SK-N-SH (cell line): Measurements from ENCODE around the gene MAPK12. TPM values are rescaled to one million over a fixed set of nuclear protein-coding genes. Genes with fewer than 3 reads are reported as not detected.

Source experiments
- CTCF ChIA-PET: fragments of 300-600, 350-600 bp; formaldehyde crosslinking; extraction: SDS; loops from one replicate; lab custom pipeline; 2021; lab: Yijun Ruan, JAX
- POLR2A ChIA-PET: fragments of 350-600 bp; sonication (Branson Sonifier 250); formaldehyde crosslinking; extraction: SDS; loops from one replicate; lab custom pipeline; 2020; ENCODE audit warnings: antibody characterized with exemption, inconsistent platforms; lab: Yijun Ruan, JAX
- DNase-seq: peaks from one replicate; pipeline ENCODE4 v3.0.0; 2012
- H2AFZ ChIP-seq: fragments of 200-600 bp; sonication (generic); 2 replicates; pipeline ENCODE4 v1.8.1; 2016; ENCODE audit warnings: antibody characterized with exemption, mild to moderate bottlenecking, low read depth
- H3F3A ChIP-seq: fragments of 200-600 bp; sonication (generic); replicated peaks from 2 replicates; pipeline ENCODE3; 2016; ENCODE audit warnings: antibody characterized with exemption, mild to moderate bottlenecking; ENCODE audit not compliant: insufficient read depth
- H3K27ac ChIP-seq, 2 experiments: fragments of 200-500 bp in 1 of 2; fragments of 200-600 bp in 1 of 2; sonication (Bioruptor generic) in 1 of 2; sonication (generic), shearing (Covaris generic) in 1 of 2; 2 replicates each; pipeline versions ENCODE4 v1.5.1 to v1.6.1; 2014 to 2016; ENCODE audit warnings: low read depth in 2 of 2, inconsistent platforms in 1 of 2, low read length in 1 of 2, mild to moderate bottlenecking in 1 of 2, mixed read lengths in 1 of 2
- H3K27me3 ChIP-seq: fragments of 200-600 bp; sonication (generic), shearing (Covaris generic); 2 replicates; pipeline ENCODE4 v1.6.1; 2016; ENCODE audit warnings: mixed run types; ENCODE audit not compliant: insufficient read depth
- H3K36me3 ChIP-seq, 2 experiments: fragments of 200-500 bp in 1 of 2; fragments of 200-600 bp in 1 of 2; sonication (Bioruptor generic) in 1 of 2; sonication (generic) in 1 of 2; replicated peaks in 1 of 2; 2 replicates each; pipeline versions ENCODE3 to v1.5.1; 2014 to 2016; ENCODE audit warnings: low read length in 1 of 2, mild to moderate bottlenecking in 1 of 2; ENCODE audit not compliant: insufficient read depth in 2 of 2, control insufficient read depth in 1 of 2
- H3K4me1 ChIP-seq, 2 experiments: fragments of 200-500 bp in 1 of 2; fragments of 200-600 bp in 1 of 2; sonication (Bioruptor generic) in 1 of 2; sonication (generic), shearing (Covaris generic) in 1 of 2; 2 replicates each; pipeline versions ENCODE4 v1.5.1 to v1.6.1; 2014 to 2016; ENCODE audit warnings: low read depth in 1 of 2, low read length in 1 of 2, mixed run types in 1 of 2; ENCODE audit not compliant: insufficient read depth in 2 of 2, control insufficient read depth in 1 of 2
- H3K4me2 ChIP-seq: fragments of 200-600 bp; sonication (generic), shearing (Covaris generic); 2 replicates; pipeline ENCODE4 v1.6.1; 2017; ENCODE audit warnings: mixed run types
- H3K4me3 ChIP-seq, 2 experiments: fragments of 200-500 bp in 1 of 2; fragments of 200-600 bp in 1 of 2; sonication (Bioruptor generic) in 1 of 2; sonication (generic), shearing (Covaris generic) in 1 of 2; 2 replicates each; pipeline versions ENCODE4 v1.5.1 to v1.8.1; 2014 to 2016; ENCODE audit warnings: low read depth in 2 of 2, inconsistent platforms in 1 of 2, low read length in 1 of 2, mild to moderate bottlenecking in 1 of 2, mixed read lengths in 1 of 2, moderate library complexity in 1 of 2
- H3K79me2 ChIP-seq: fragments of 200-600 bp; sonication (generic); 2 replicates; pipeline ENCODE4 v1.8.1; 2017; ENCODE audit warnings: mild to moderate bottlenecking; ENCODE audit not compliant: insufficient read depth
- H3K9ac ChIP-seq: fragments of 200-600 bp; sonication (generic); 2 replicates; pipeline ENCODE4 v1.6.1; 2017; ENCODE audit warnings: mixed run types
- H3K9me2 ChIP-seq: fragments of 200-600 bp; sonication (generic); 2 replicates; pipeline ENCODE4 v1.6.1; 2017; ENCODE audit warnings: mixed run types
- H3K9me3 ChIP-seq: fragments of 200-600 bp; sonication (generic); 2 replicates; pipeline ENCODE4 v1.6.1; 2017; ENCODE audit warnings: mixed run types, mild to moderate bottlenecking, moderate library complexity
- H4K20me1 ChIP-seq: fragments of 200-600 bp; sonication (generic); 2 replicates; pipeline ENCODE4 v1.6.1; 2017; ENCODE audit warnings: mild to moderate bottlenecking, mixed run types; ENCODE audit not compliant: insufficient read depth
- CHD2 ChIP-seq: fragments of 150-350 bp; IDR thresholded peaks from 2 replicates; pipeline ENCODE4 v1.6.1; 2018; ENCODE audit warnings: low read length; ENCODE audit not compliant: partially characterized antibody
- CTCF ChIP-seq: fragments of 200-600 bp; sonication (generic); IDR thresholded peaks from 2 replicates; pipeline ENCODE4 v1.6.1; 2017; ENCODE audit warnings: antibody characterized with exemption, mild to moderate bottlenecking, moderate library complexity
- EP300 ChIP-seq, 2 experiments: IDR thresholded peaks; 2 replicates each; pipeline versions ENCODE4 v1.4.0 to v1.6.1; 2012; ENCODE audit warnings: borderline replicate concordance in 1 of 2, low read depth in 1 of 2, low read length in 1 of 2
- EZH2phosphoT487 ChIP-seq: fragments of 200-600 bp; sonication (generic); IDR thresholded peaks from 2 replicates; pipeline ENCODE4 v1.6.1; 2017; ENCODE audit warnings: low read depth, mixed run types, mild to moderate bottlenecking, antibody characterized with exemption, moderate library complexity, borderline replicate concordance
- FOXJ3 ChIP-seq: sonication (generic); formaldehyde crosslinking; IDR thresholded peaks from 2 replicates; pipeline ENCODE4 v1.5.1; 2020; ENCODE audit warnings: mild to moderate bottlenecking, missing genetic modification reagents
- FOXM1 ChIP-seq: IDR thresholded peaks from 2 replicates; pipeline ENCODE4 v1.4.0; 2012; ENCODE audit warnings: low read depth, mild to moderate bottlenecking
- MEF2A ChIP-seq: IDR thresholded peaks from 2 replicates; pipeline ENCODE4 v1.4.0; 2012; ENCODE audit warnings: low read depth, borderline replicate concordance
- NRF1 ChIP-seq: IDR thresholded peaks from 2 replicates; pipeline ENCODE4 v1.6.1; 2012; ENCODE audit warnings: low read depth, mild to moderate bottlenecking, low read length
- PBX3 ChIP-seq: IDR thresholded peaks from 2 replicates; pipeline ENCODE4; 2012
- POLR2AphosphoS5 ChIP-seq: IDR thresholded peaks from 2 replicates; pipeline ENCODE4 v1.6.1; 2012; ENCODE audit warnings: low read depth, low read length
- RCOR1 ChIP-seq: fragments of 150-350 bp; IDR thresholded peaks from 2 replicates; pipeline ENCODE4 v1.6.1; 2017; ENCODE audit warnings: antibody characterized with exemption, low read length
- RFX5 ChIP-seq: IDR thresholded peaks from 2 replicates; pipeline ENCODE4 v1.6.1; 2012; ENCODE audit warnings: mild to moderate bottlenecking, improper control_type of control experiment, low read length
- SIN3A ChIP-seq: IDR thresholded peaks from 2 replicates; pipeline ENCODE4 v1.6.1; 2012; ENCODE audit warnings: low read depth, mild to moderate bottlenecking, low read length, moderate library complexity, borderline replicate concordance
- SMC3 ChIP-seq: IDR thresholded peaks from 2 replicates; pipeline ENCODE4 v1.6.1; 2012; ENCODE audit warnings: low read depth, low read length, improper control_type of control experiment
- TCF12 ChIP-seq: IDR thresholded peaks from 2 replicates; pipeline ENCODE4 v1.4.0; 2012
- TEAD4 ChIP-seq: IDR thresholded peaks from 2 replicates; pipeline ENCODE4 v1.4.0; 2012; ENCODE audit warnings: mild to moderate bottlenecking, borderline replicate concordance; ENCODE audit not compliant: insufficient read depth
- WGBS: methylation state at CpG from one replicate; pipeline ENCODE4 v1.1.6; 2017; ENCODE audit warnings: low lambda C conversion rate; 5-methylcytosine and 5-hydroxymethylcytosine counted together
- polyA plus RNA-seq, 3 experiments: library from polyadenylated mRNA; depleted of rRNA; stranded (reverse); fragments of >200 nt; gene quantifications; 2 replicates each; pipeline ENCODE4 v1.2.3, GENCODE V29; 2012
- TF ChIP-seq, protein P1 (sequence below): IDR thresholded peaks from 2 replicates; pipeline ENCODE4 v1.4.0; 2012; ENCODE audit warnings: low read depth

MAPK12 gene
- polyA plus RNA-seq, 1 of the 3 experiments (the other 2 are of a cell fraction): 118 TPM

DNA sequence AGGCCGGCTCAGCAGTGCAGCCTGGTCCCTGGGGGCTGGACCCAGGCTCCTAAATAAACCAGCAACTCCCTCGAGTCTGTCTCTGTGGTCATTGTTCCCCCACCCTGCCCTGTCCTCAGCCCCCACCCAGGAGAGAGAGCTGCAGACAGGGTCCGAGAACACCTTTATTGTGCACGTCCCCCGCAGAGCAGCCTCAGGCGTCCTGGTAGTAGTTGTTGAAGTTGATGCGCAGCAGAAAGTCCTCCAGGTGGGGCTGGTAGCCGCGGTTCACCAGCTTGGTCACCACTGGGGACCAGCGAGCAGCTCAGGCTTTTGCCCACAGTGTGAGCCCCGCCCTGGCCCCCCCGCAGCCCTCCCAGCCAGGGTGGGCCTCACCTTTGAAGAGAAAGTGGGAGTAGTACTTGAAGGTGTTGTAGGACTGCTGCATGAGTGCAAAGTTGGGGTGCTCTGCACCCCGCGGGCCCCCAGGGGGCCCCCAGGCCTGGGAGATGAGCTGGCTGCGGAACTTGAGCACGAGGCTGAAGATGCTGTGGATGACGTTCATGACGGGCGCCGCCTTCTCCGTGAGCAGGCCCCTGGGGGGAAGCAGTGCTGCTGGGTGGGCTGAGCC, 43.8 kb downstream of the MAPK12 start:
- Histone ChIP-seq H3K4me3 (no peak overlapping the region), H3K79me2 (peaks cover 16% of the 10 kb centered on the region; the same call in 1 of the 2 replicates)
- CTCF ChIA-PET: interaction anchor here (1.2 to 2.7 kb wide), 3 partner anchors 10 to 23 kb away, joined by 3 to 12 read pairs (median 4); no protein-coding TSS in a partner anchor

GRCh38 chr22:50216684-50217520, 44.6 kb downstream of the MAPK12 start:
- H3F3A ChIP-seq: peaks cover 3% of the 10 kb centered on the region
- H3K9ac ChIP-seq: no peak overlapping the region
- peaks cover 0 to 22% of the 10 kb centered on the region in 2 experiments; a peak in 1 of 4 replicates for H3K4me1 ChIP-seq
- peaks cover 28 to 67% of the 10 kb centered on the region in 2 experiments for H3K36me3 ChIP-seq
- H2AFZ ChIP-seq: no peak overlapping the region
- no peak overlapping the region; a peak in 1 of 4 replicates for H3K27ac ChIP-seq
- CTCF ChIA-PET: interaction anchor here (1.1 to 1.8 kb wide), 4 partner anchors 20 to 70 kb away, joined by 3 to 10 read pairs (median 4); no protein-coding TSS in a partner anchor
- H3K4me3 ChIP-seq: no peak overlapping the region
- no peaks in the 10 kb centered on the region for H3K27me3 ChIP-seq
- POLR2A ChIA-PET: no interaction called here
- WGBS: 99% methylated on average over 21 of the region's 57 CpGs
- peaks cover 19% of the 10 kb centered on the region; the same call in 1 of the 2 replicates for H4K20me1 ChIP-seq
- no peaks in the 10 kb centered on the region for H3K9me3 ChIP-seq
- DNase-seq: no peak
- H3K9me2 ChIP-seq: no peaks in the 10 kb centered on the region
- H3K4me2 ChIP-seq: no peak overlapping the region
- peaks cover 21% of the 10 kb centered on the region for H3K79me2 ChIP-seq
- TF ChIP-seq FOXJ3 (no peak), CTCF (no peak), RFX5 (no peak), FOXM1 (no peak), TEAD4 (no peak), PBX3 (no peak), EZH2phosphoT487 (no peak), NRF1 (no peak), MEF2A (no peak), POLR2AphosphoS5 (no peak), SMC3 (no peak), CHD2 (no peak), RCOR1 (no peak)
- TF ChIP-seq, protein P1, sequence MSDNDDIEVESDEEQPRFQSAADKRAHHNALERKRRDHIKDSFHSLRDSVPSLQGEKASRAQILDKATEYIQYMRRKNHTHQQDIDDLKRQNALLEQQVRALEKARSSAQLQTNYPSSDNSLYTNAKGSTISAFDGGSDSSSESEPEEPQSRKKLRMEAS: no peak

More for the DNA sequence above, 43.8 kb downstream of the MAPK12 start:
- no peaks in the 10 kb centered on the region for H3K9me3 ChIP-seq
- no peak overlapping the region for H2AFZ ChIP-seq
- DNase-seq: no peak
- H3K27me3 ChIP-seq: no peaks in the 10 kb centered on the region
- no peak overlapping the region for H3K27ac ChIP-seq
- WGBS: 93% methylated on average over 21 of the region's 21 CpGs
- H3K4me1 ChIP-seq: peaks cover 0 to 22% of the 10 kb centered on the region in 2 experiments; a peak in 1 of 4 replicates
- H3K9me2 ChIP-seq: no peaks in the 10 kb centered on the region
- H3F3A ChIP-seq: no peaks in the 10 kb centered on the region
- H3K4me2 ChIP-seq: no peak overlapping the region
- POLR2A ChIA-PET: no interaction called here
- H3K36me3 ChIP-seq: peaks cover 20 to 67% of the 10 kb centered on the region in 2 experiments
- H3K9ac ChIP-seq: no peak overlapping the region
- TF ChIP-seq RCOR1 (no peak), SIN3A (no peak), EP300 (IDR thresholded peaks at IDR 0.05; ENCODE audit: borderline replicate concordance in 1 of 2, low read depth in 1 of 2, low read length in 1 of 2) (no peak), PBX3 (no peak), TCF12 (no peak)
- H4K20me1 ChIP-seq: peaks cover 13% of the 10 kb centered on the region; the same call in 1 of the 2 replicates
